ENCODE measurements around the gene PROP1.
"Not testable (repeated sequence)": the region's sequence is repeated elsewhere in the genome, so short reads cannot be mapped to it uniquely, and the experiment has no call there.

Gene PROP1

DNA sequence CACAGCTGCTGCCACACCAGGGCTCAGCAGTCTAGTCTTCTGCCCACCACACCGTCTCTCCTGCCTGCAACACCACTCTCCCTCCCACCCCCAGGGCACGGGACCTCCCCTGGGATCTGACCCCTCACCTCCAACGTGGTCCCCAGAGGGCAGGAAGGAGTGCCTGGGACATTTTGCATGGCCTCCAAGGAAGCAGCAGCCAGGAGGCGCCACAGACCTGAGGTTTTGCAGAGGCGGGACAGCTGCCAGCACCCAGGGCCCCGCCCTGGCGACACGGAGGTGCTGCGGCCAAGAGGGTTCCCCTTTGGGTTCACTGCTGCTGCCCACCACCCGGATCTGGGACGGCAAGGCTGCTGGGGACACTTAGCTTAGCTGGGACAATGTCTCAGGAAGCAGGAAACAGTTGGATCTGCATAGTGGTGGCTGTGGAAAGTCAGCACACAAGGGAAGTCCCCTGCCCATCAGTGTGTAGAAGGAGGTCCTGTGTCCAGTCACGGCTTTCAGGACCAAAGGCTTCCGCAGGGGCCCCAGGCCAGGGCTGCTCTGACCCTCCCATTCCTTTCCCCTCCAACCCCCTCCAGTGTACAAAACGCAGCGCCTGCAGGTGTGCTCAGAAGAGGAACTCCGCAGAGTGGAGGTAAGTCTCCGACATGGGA lies 13.8 kb downstream of the PROP1 start:
- no peaks in the 10 kb centered on the region for H4K20me1 ChIP-seq (ENCODE audit: insufficient read depth)
- no peaks in the 10 kb centered on the region for H3K79me2 ChIP-seq (ENCODE audit: insufficient read depth, low read depth)
- H2AFZ ChIP-seq (ENCODE audit: low read depth), result no peak overlapping the region
- TF ChIP-seq, protein P1, sequence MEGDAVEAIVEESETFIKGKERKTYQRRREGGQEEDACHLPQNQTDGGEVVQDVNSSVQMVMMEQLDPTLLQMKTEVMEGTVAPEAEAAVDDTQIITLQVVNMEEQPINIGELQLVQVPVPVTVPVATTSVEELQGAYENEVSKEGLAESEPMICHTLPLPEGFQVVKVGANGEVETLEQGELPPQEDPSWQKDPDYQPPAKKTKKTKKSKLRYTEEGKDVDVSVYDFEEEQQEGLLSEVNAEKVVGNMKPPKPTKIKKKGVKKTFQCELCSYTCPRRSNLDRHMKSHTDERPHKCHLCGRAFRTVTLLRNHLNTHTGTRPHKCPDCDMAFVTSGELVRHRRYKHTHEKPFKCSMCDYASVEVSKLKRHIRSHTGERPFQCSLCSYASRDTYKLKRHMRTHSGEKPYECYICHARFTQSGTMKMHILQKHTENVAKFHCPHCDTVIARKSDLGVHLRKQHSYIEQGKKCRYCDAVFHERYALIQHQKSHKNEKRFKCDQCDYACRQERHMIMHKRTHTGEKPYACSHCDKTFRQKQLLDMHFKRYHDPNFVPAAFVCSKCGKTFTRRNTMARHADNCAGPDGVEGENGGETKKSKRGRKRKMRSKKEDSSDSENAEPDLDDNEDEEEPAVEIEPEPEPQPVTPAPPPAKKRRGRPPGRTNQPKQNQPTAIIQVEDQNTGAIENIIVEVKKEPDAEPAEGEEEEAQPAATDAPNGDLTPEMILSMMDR (conservative IDR thresholded peaks at IDR 0.05; ENCODE audit: low read depth, low read length), result no peak
- H3K4me3 ChIP-seq (IDR thresholded peaks at IDR 0.05; ENCODE audit: insufficient read depth, low read depth, low read length), result no peak overlapping the region
- no peaks in the 10 kb centered on the region for H3K36me3 ChIP-seq (ENCODE audit: insufficient read depth)
- no peaks in the 10 kb centered on the region for H3K27me3 ChIP-seq (ENCODE audit: insufficient read depth, low read depth)
- H3K27ac ChIP-seq, result no peak overlapping the region
- H3K4me2 ChIP-seq, result no peak overlapping the region
- no peaks in the 10 kb centered on the region for H3K4me1 ChIP-seq (ENCODE audit: low read depth, poor library complexity, severe bottlenecking)
- H3K9ac ChIP-seq, result no peak overlapping the region

DNA sequence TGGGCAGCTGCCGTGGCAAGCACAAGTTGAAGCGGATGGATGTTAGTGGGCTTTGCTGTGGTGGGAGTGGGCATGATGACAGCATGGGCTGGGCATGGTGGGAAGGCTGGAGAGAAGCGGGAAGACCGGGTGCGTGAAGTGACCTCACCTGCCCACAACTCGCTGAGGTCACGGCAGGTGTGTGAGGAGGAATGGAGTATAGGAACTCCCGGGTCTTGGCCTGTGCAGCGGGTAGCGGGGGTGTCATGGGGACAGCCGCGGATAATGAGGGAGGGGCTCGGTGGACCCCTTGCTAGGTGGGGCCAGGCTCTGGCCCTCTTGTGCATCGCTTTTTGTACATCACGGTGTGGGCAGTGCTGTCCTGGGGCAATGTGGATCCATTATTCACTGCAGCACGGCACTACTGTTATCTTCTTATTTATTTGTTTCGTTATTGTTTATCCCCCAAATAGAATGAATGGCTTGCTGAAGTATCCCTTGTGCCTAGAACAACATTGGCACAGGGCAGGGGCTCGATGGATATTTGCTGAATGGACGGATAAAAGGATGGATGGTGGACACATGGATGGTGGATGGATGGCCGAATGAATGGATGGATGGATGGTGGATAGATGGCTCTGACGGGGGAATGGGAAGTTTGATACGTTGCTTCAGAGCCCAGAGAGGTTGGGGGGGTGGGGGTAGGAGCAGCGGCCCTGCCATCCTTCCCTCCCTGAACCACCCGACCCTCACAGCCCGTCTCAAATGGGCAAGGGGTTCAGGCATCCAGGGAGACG lies 14.6 kb downstream of the PROP1 start:
- H2AFZ ChIP-seq (ENCODE audit: low read depth), result no peak overlapping the region
- H3K27ac ChIP-seq, result no peak overlapping the region
- no peaks in the 10 kb centered on the region for H3K27me3 ChIP-seq (ENCODE audit: insufficient read depth, low read depth)
- H3K36me3 ChIP-seq (ENCODE audit: insufficient read depth), result no peaks in the 10 kb centered on the region
- H4K20me1 ChIP-seq (ENCODE audit: insufficient read depth), result no peaks in the 10 kb centered on the region
- H3K4me2 ChIP-seq, result no peak overlapping the region
- H3K79me2 ChIP-seq (ENCODE audit: insufficient read depth, low read depth), result no peaks in the 10 kb centered on the region
- no peak overlapping the region for H3K9ac ChIP-seq
- no peak overlapping the region for H3K4me3 ChIP-seq (IDR thresholded peaks at IDR 0.05; ENCODE audit: insufficient read depth, low read depth, low read length)
- no peaks in the 10 kb centered on the region for H3K4me1 ChIP-seq (ENCODE audit: low read depth, poor library complexity, severe bottlenecking)
- TF ChIP-seq, protein P1 (conservative IDR thresholded peaks at IDR 0.05; ENCODE audit: low read depth, low read length), result no peak

GRCh38 chr5:177980743-177981151 lies 15.3 kb downstream of the PROP1 start:
- no peak overlapping the region for H3K27ac ChIP-seq
- H3K79me2 ChIP-seq (ENCODE audit: insufficient read depth, low read depth), result no peaks in the 10 kb centered on the region
- H3K9ac ChIP-seq, result no peak overlapping the region
- no peaks in the 10 kb centered on the region for H3K27me3 ChIP-seq (ENCODE audit: insufficient read depth, low read depth)
- H2AFZ ChIP-seq (ENCODE audit: low read depth), result no peak overlapping the region
- H3K36me3 ChIP-seq (ENCODE audit: insufficient read depth), result no peaks in the 10 kb centered on the region
- no peaks in the 10 kb centered on the region for H4K20me1 ChIP-seq (ENCODE audit: insufficient read depth)
- H3K4me2 ChIP-seq, result no peak overlapping the region
- TF ChIP-seq, protein P1 (conservative IDR thresholded peaks at IDR 0.05; ENCODE audit: low read depth, low read length), result no peak
- H3K4me3 ChIP-seq (IDR thresholded peaks at IDR 0.05; ENCODE audit: insufficient read depth, low read depth, low read length), result no peak overlapping the region
- H3K4me1 ChIP-seq (ENCODE audit: low read depth, poor library complexity, severe bottlenecking), result no peaks in the 10 kb centered on the region

GRCh38 chr5:177977600-177977999 lies 18.4 kb downstream of the PROP1 start:
- not testable (repeated sequence) for H2AFZ ChIP-seq (ENCODE audit: low read depth); H3K4me3 ChIP-seq (IDR thresholded peaks at IDR 0.05; ENCODE audit: insufficient read depth, low read depth, low read length); H3K27ac ChIP-seq; H3K9ac ChIP-seq; H3K36me3 ChIP-seq (ENCODE audit: insufficient read depth); H3K4me1 ChIP-seq (ENCODE audit: low read depth, poor library complexity, severe bottlenecking); H3K27me3 ChIP-seq (ENCODE audit: insufficient read depth, low read depth); H4K20me1 ChIP-seq (ENCODE audit: insufficient read depth); H3K4me2 ChIP-seq; H3K79me2 ChIP-seq (ENCODE audit: insufficient read depth, low read depth)
